Epithelial cell of prostate (primary cell): ENCODE measurements around the gene OSBPL10.
"Not testable (repeated sequence)": the region's sequence is repeated elsewhere in the genome, so short reads cannot be mapped to it uniquely, and the experiment has no call there.

Experiments used
- DNase-seq: peaks from one replicate; pipeline ENCODE4 v3.0.0-alpha.2; 2011; ENCODE audit warnings: low read depth, low spot score
- H3K27ac ChIP-seq: fragments of 450-650 bp; 2 replicates; pipeline ENCODE4 v1.5.1; 2017; ENCODE audit warnings: mild to moderate bottlenecking

The OSBPL10 gene, protein sequence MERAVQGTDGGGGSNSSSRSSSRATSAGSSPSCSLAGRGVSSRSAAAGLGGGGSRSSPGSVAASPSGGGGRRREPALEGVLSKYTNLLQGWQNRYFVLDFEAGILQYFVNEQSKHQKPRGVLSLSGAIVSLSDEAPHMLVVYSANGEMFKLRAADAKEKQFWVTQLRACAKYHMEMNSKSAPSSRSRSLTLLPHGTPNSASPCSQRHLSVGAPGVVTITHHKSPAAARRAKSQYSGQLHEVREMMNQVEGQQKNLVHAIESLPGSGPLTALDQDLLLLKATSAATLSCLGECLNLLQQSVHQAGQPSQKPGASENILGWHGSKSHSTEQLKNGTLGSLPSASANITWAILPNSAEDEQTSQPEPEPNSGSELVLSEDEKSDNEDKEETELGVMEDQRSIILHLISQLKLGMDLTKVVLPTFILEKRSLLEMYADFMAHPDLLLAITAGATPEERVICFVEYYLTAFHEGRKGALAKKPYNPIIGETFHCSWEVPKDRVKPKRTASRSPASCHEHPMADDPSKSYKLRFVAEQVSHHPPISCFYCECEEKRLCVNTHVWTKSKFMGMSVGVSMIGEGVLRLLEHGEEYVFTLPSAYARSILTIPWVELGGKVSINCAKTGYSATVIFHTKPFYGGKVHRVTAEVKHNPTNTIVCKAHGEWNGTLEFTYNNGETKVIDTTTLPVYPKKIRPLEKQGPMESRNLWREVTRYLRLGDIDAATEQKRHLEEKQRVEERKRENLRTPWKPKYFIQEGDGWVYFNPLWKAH

DNA sequence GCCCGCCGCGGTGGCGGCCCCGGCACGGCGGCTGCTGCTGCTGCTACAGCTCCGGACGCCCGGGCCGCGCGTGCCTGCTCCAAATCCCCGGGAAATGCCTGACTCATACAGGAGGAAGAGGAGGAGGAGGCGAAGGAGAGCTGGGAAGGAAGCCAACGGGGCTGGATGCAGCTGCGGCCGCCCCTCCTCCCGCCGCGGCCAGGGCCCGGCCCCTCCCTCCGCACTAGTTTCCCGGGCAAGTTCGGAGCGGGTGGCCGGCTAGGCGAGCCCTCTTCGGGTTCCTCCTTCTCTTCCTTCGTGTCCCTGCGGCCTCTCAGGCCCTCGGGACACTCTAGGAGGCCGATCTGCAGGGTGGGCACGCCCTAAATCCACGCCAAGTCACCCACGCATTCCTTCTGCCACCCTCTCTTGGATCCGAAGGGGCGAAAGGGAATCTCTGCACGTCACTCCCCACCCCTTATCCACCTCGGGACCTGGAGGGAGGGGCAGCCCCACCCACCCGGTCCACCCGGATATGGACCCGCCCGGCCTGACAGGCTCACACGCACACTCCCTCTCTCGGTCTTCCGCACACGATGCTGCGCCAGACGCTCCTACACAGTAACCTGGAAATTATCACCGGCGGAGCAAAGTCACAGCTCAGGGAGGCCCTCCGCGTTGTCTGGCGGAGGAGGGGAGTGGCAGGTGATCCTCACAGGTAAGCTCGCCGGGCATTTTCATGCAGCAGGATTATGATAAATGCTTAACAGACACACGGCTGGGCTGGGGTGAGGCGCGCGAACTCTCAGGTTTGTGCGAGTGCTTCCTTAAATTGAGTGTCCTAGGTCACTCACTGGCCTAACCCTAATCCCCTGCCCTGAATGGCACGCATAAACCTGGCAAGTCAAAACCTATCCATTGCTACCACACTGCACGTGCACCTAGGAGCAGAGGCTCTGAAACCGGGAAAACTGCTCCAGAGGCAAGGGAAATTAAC lies at the start of gene OSBPL10, which contains the start of gene ZNF860:
TSS of gene OSBPL10 (minus strand) at position 57 of the 976 bp plus-strand sequence. CDS start 83 bp downstream, outside the sequence.
TSS of gene ZNF860 (plus strand) at position 545 of the 976 bp plus-strand sequence. CDS start 7,330 bp downstream, outside the sequence.
- H3K27ac ChIP-seq = peak within 1 kb of the TSS; percentile 94
- peak; percentile 66 for DNase-seq

- DNase-seq = no peak
- no peak overlapping the region for H3K27ac ChIP-seq
Observed at GRCh38 chr3:32026593-32026992, 45.5 kb upstream of the OSBPL10 start.

- no peak for DNase-seq
- H3K27ac ChIP-seq = no peak overlapping the region
Observed at GRCh38 chr3:32022947-32023346, 41.9 kb upstream of the OSBPL10 start.

DNA sequence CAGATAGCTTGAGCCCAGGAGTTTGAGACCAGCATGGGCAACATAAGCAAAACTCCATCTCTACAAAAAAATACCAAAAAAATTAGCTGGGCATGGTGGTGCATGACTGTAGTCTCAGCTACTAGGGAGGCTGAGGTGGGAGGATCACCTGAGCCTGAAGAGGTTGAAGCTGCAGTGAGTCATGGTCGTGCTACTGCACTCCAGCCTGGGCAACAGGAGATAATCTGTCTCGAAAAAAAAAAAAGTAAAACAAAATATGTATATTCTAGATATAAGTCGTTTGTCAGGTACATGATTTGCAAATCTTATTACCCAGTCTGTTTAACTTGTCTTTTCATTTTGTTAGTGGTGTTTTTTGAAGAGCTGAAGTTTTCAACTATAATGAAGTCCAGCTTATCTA lies 40.7 kb upstream of the OSBPL10 start:
- H3K27ac ChIP-seq = no peak overlapping the region
- no peak for DNase-seq

DNA sequence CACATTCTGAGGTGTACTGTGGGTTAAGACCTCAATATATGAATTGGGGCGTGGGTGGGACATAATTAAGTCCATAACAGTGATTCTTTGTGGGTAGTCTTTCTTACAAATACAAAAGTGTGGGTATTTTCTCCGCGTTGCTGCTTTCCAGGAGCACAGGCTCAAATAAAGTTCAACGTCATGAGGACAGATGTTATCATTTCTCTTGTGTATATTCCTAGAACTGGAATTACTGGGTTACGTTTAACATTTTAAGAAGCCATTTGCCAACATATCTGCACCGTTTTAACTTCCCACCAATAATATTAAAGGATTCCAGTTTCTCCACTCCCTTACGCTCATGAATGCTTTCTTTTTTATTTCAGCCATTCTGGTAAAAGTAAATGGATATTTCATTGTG lies 40.1 kb upstream of the OSBPL10 start:
- DNase-seq = no peak
- H3K27ac ChIP-seq = no peak overlapping the region

GRCh38 chr3:32018757-32019564 lies 37.9 kb upstream of the OSBPL10 start:
- DNase-seq = no peak
- H3K27ac ChIP-seq = no peak overlapping the region

DNA sequence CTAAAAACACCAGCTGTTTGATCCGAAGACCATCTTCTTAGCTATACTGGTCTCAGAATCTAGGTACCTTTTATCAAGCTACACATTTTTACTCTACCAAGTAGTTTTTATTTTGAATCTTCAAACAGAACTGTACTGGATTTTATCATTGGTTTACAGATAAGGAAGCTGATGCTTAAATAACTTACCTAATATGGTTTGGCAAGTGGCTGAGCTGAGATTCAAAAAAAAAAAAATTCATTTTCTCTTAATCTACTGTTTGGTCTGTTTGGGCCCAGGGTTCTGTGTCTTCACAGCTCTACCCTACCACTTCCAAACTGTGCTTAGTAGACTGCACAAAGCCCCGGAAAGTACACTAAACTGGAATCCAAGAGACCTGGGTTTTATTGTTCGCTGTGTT lies 36.2 kb upstream of the OSBPL10 start:
- H3K27ac ChIP-seq = no peak overlapping the region
- DNase-seq = no peak

DNA sequence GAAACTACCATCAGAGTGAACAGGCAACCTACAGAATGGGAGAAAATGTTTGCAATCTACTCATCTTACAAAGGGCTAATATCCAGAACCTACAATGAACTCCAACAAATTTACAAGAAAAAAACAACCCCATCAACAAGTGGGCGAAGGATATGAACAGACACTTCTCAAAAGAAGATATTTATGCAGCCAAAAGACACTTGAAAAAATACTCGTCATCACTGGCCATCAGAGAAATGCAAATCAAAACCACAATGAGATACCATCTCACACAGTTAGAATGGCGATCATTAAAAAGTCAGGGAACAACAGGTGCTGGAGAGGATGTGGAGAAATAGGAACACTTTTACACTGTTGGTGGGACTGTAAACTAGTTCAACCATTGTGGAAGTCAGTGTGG lies 34.6 kb upstream of the OSBPL10 start:
- not testable (repeated sequence) for DNase-seq

DNA sequence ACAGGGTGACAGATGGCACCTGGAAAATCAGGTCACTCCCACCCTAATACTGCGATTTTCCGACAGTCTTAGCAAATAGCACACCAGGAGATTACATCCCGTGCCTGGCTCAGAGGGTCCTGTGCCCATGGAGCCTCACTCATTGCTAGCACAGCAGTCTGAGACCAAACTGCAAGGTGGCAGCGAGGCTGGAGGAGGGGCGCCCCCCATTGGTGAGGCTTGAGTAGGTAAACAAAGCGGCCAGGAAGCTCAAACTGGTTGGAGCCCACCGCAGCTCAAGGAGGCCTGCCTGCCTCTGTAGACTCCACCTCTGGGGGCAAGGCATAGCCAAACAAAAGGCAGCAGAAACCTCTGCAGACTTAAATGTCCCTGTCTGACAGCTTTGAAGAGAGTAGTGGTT lies 29.6 kb upstream of the OSBPL10 start:
- not testable (repeated sequence) for H3K27ac ChIP-seq, DNase-seq

More for the DNA sequence above, 34.6 kb upstream of the OSBPL10 start:
- not testable (repeated sequence) for H3K27ac ChIP-seq

- no peak overlapping the region for H3K27ac ChIP-seq
- no peak for DNase-seq
Observed at GRCh38 chr3:32009957-32010356, 28.9 kb upstream of the OSBPL10 start.

GRCh38 chr3:32009101-32009500 lies 28.0 kb upstream of the OSBPL10 start:
- H3K27ac ChIP-seq = no peak overlapping the region
- DNase-seq = peak; percentile 80

- no peak overlapping the region for H3K27ac ChIP-seq
- DNase-seq = no peak
Observed at GRCh38 chr3:32004113-32004765, 23.2 kb upstream of the OSBPL10 start.

DNA sequence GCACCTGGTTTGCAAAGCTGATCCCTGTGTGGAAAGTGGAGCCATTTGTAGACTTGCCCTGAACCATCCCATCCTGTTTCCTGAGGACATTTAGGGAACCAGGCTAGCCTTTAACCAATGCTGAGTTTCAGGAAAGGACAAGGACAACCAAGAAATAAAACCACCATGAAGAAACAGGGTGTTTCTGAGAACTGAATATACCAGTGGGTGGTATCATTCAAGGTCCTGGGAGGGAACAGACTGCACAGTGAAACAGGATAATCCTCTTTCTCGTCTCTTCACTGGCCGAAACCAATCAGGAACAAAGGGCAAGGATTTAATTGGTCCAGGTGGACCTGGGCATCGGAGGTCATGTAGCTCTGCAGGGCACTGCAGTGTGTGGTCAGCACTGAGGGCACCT lies 22.3 kb upstream of the OSBPL10 start:
- H3K27ac ChIP-seq = no peak overlapping the region
- no peak for DNase-seq

GRCh38 chr3:32002561-32003368 lies 21.7 kb upstream of the OSBPL10 start:
- DNase-seq = no peak
- H3K27ac ChIP-seq = no peak overlapping the region

- H3K27ac ChIP-seq = no peak overlapping the region
- DNase-seq = no peak
Observed at GRCh38 chr3:32000877-32001276, 19.8 kb upstream of the OSBPL10 start.

- H3K27ac ChIP-seq = no peak overlapping the region
- no peak for DNase-seq
Observed at GRCh38 chr3:31999907-32000439, 18.9 kb upstream of the OSBPL10 start.

DNA sequence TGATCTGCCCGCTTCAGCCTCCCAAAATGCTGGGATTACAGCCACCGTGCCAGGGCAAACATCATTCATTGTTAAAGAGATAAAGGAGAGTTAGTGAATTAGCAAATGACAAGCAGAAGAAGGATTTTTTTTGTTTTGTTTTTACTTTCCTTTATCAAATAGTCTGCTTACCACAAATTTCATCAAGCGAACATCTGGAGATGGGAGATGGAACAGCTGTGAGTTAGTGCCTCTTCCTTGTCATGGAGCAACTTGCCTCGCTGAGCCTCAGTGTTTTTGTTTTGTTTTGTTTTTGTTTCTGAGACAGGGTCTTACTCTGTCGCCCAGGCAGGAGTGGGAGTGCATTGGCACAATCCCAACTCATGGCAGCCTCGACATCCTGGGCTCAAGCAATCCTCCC lies 16.4 kb upstream of the OSBPL10 start:
- no peak overlapping the region for H3K27ac ChIP-seq
- no peak for DNase-seq

DNA sequence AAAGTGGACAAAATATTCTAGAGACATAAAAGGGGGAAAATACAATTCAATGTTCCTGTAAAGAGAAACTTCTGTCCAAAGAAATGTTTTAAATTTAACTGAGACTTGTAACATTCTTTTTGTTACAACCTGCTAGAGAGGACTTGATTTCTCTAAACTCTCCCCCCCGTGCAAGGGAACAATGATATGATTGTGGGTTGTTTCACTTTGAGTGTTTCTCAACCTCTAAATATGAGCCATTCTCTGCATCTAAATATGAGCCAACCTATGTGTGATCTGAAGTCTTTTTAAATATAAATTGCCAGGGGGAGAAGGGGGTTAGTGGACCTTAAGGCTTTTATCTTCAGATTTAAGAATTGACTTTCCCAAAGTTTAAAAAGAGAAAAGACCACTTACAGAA lies 15.1 kb upstream of the OSBPL10 start:
- no peak for DNase-seq
- H3K27ac ChIP-seq = no peak overlapping the region
